Stimulated activated naive CD8-positive, alpha-beta T cell treated with anti-CD3 and anti-CD28 coated beads, Interleukin-15, Interleukin-2, amounts not matched to agents 100 ng/mL and 50 ng/mL, for 24 hours (primary cell): ENCODE measurements around the gene PTPRS.
A peak's percentile ranks its signal among the peaks of the same experiment; 100 is the strongest.

Experiments used
- H3K27ac Mint-ChIP-seq: one replicate; pipeline ENCODE4 v1.8.0; 2021; ENCODE audit warnings: mild to moderate bottlenecking, mixed read lengths
- H3K27me3 Mint-ChIP-seq: one replicate; pipeline ENCODE4 v1.8.0; 2021; ENCODE audit warnings: mixed read lengths
- H3K36me3 Mint-ChIP-seq: one replicate; pipeline ENCODE4 v1.8.0; 2021; ENCODE audit warnings: low read depth, mixed read lengths
- H3K4me1 Mint-ChIP-seq: one replicate; pipeline ENCODE4 v1.8.0; 2021; ENCODE audit warnings: low read depth, mixed read lengths
- H3K4me3 Mint-ChIP-seq: one replicate; pipeline ENCODE4 v1.8.0; 2021; ENCODE audit warnings: mild to moderate bottlenecking, mixed read lengths
- H3K9me3 Mint-ChIP-seq: one replicate; pipeline ENCODE4 v1.8.0; 2021; ENCODE audit warnings: mixed read lengths

Gene PTPRS

GRCh38 chr19:5294403-5295160 lies 46.0 kb downstream of the PTPRS start:
- H3K27ac Mint-ChIP-seq, result no peak overlapping the region

DNA sequence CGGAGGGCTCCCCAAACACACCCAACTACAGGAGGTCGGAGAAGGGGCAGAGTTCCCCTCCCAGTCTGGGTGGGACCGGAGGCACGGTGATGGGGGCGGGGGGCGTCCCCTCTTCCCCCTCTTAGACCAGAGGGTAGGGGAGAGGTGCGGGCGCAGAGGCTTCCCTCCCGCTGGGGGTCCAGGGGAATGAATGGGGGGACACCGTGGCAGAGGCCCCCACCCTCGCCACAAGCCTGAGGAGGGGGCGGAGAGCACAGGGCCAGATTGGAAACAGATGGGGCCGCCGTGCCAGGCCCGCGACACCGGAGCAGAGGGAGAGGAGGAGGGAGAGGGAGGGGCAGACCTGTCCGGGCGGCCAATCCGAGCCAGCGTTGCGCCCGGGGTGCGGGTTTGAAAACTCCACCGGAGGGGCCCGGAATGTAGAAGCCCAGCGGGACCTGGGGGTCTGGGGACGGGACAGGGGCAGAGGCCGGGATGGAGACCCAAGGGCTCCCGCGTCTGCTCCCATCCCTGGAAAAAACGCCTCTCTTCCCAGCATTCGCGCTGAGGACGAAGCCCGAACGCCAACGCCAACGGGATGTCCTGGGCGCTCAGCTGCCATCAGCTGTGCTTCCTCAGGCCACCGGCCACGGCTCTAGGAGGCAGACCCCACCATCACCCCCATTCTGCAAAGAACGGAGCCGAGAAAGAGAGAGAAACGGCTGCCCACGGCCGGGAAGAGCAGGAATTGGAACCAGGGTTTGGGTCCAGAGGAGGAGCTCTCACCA lies 46.8 kb downstream of the PTPRS start:
- Mint-ChIP-seq H3K27ac (no peak overlapping the region), H3K36me3 (no peaks in the 10 kb centered on the region), H3K27me3 (peaks cover 17% of the 10 kb centered on the region), H3K4me3 (peak overlapping the region; percentile 63), H3K4me1 (peaks cover 11% of the 10 kb centered on the region), H3K9me3 (no peaks in the 10 kb centered on the region)

More at GRCh38 chr19:5294403-5295160, 46.0 kb downstream of the PTPRS start:
- Mint-ChIP-seq H3K27me3 (peaks cover 17% of the 10 kb centered on the region), H3K9me3 (no peaks in the 10 kb centered on the region), H3K36me3 (no peaks in the 10 kb centered on the region), H3K4me3 (no peak overlapping the region), H3K4me1 (peaks cover 11% of the 10 kb centered on the region)

DNA sequence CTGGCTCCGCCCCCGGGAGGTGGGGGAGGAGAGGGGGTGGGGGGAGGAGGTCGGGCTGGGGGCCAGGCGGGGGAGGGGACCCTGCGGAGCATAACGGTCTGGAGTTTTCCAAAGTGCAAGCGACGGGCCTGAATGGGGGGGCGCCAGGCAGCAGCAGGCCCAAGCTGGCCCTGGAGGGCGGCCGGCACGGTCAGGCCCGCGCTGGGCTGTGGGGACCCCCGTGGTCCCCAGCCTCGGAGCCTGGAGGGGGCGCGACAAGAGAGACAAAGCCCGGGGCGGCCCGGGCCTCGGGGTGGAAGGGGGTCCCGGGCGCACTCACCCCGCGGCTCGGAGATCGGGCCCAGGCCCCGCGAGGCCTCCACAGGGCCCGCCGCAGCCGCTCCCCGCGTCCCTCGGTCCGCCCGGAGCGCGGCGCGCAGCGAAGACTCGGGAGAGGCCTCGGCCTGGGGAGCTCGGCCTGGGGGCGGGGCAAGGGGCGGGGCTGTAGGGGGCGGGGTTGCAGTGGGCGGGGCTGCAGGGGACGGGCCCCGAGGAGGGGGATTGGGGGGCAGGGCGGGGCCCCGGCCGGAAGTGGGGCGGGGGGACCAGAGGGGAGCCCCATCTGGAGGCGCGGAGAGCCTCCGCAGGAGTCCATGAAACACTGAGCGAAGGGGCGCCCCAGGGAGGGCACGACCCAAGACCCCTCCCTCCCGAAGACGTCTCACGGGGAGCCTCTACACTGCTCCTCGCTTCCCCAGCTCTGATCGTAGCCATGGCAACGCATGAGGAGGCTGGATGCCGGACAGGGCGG lies 47.6 kb downstream of the PTPRS start:
- no peak overlapping the region for H3K27ac Mint-ChIP-seq
- H3K27me3 Mint-ChIP-seq, result peaks cover 20% of the 10 kb centered on the region
- no peaks in the 10 kb centered on the region for H3K36me3 Mint-ChIP-seq
- H3K4me3 Mint-ChIP-seq, result peak overlapping the region; percentile 63
- H3K9me3 Mint-ChIP-seq, result no peaks in the 10 kb centered on the region
- peaks cover 11% of the 10 kb centered on the region for H3K4me1 Mint-ChIP-seq

DNA sequence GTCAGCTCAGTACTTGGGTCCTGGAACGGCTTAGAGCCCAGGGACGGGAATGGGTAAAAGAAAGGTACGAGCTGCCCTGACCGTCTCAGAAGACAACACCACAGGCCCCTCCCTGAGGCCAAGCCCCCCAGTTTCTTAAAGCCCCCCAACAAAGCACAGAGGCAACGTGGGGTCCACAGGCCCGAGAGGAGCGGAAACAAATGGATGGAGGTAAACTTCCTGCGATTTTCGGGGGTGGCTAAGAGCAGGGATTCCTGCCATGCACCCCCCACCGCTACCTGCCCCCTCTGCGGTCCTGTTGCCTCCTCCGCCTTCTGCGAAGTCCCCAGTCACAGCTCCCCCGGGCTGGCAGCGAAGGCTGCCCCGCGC lies 48.2 kb downstream of the PTPRS start:
- H3K27ac Mint-ChIP-seq, result no peak overlapping the region
- H3K27me3 Mint-ChIP-seq, result peaks cover 24% of the 10 kb centered on the region
- no peaks in the 10 kb centered on the region for H3K9me3 Mint-ChIP-seq
- H3K36me3 Mint-ChIP-seq, result no peaks in the 10 kb centered on the region
- H3K4me1 Mint-ChIP-seq, result peaks cover 17% of the 10 kb centered on the region
- peak overlapping the region; percentile 55 for H3K4me3 Mint-ChIP-seq

- Mint-ChIP-seq H3K27me3 (peaks cover 24% of the 10 kb centered on the region), H3K27ac (no peak overlapping the region), H3K4me3 (peak overlapping the region; percentile 55), H3K36me3 (no peaks in the 10 kb centered on the region), H3K4me1 (peaks cover 24% of the 10 kb centered on the region), H3K9me3 (no peaks in the 10 kb centered on the region)
Measured at GRCh38 chr19:5291588-5292193, 48.9 kb downstream of the PTPRS start.
